NCI-H1092 treated with DMSO at 0.1 percent for 48 hours (cell line): ENCODE data around the gene TTC29.

ENCODE experiments used
- DNase-seq: peaks from one replicate; lab custom pipeline; 2025; lab: John Stamatoyannopoulos, UW

TTC29 gene, protein sequence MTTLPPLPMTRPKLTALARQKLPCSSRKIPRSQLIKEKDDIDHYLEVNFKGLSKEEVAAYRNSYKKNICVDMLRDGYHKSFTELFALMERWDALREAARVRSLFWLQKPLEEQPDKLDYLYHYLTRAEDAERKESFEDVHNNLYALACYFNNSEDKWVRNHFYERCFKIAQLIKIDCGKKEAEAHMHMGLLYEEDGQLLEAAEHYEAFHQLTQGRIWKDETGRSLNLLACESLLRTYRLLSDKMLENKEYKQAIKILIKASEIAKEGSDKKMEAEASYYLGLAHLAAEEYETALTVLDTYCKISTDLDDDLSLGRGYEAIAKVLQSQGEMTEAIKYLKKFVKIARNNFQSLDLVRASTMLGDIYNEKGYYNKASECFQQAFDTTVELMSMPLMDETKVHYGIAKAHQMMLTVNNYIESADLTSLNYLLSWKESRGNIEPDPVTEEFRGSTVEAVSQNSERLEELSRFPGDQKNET

DNA sequence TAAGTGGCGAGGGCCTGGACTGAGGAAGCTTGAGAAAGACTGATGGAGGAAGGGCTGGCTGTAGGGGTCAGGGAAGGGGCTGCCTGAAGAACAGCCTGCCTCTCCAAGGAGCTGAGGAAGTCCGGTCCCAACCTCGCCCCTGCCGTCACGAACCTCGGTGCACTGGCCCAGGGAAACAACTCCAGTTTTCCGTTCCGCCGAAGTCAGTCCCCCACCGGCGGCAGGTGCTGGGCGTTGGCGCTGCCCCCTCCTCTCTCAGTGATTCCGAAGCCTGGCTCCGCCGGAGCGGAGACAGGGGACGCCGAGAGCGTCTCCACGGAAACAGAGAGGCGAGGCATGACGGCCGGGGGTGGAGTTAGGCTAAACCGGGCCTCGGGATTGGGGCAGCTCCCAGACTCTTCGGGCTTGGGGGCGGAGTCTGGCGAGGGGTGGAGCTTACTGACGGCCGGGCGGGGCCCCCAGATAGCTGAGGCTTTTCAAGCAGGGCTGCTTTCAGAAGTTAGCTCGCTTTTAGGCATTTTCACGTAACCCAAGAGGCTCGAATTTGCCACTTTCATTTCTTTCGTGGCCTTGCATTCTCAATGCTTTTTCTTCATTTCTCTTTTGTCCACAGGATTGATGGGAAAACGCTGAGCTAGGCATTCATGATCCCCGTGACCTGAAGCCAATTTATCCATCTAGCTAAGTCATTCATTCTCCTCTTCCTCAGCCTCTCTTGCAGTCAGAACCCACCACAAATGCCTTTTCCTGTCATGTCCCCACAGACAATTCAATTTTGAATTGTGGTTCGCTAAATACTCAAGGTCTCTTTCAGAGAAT is at the start of gene TTC29:
TSS of gene TTC29 (minus strand) at position 309 of the 819 bp plus-strand sequence. CDS start 5,969 bp downstream, outside the sequence.
- peak; percentile 77 for DNase-seq

DNA sequence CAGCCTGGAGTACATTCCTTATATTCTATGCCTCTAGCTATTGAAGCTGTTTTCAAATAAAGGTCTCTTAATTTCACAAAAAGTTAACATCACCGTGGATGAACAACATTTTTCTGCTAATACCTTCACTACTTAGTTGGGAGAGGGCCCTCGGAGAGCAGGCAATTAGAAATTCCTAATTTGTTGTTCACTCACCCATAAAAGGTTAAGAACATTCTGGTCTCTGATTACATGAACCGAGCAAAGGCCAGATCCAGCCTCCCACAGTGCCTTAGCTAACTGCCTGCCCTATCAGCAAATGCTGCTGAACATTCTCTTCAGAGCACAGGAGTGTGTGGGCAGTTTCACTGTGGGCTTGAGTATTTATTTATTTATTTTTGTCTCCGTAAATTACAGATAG is 36.0 kb upstream of the TTC29 start:
- no peak for DNase-seq

DNA sequence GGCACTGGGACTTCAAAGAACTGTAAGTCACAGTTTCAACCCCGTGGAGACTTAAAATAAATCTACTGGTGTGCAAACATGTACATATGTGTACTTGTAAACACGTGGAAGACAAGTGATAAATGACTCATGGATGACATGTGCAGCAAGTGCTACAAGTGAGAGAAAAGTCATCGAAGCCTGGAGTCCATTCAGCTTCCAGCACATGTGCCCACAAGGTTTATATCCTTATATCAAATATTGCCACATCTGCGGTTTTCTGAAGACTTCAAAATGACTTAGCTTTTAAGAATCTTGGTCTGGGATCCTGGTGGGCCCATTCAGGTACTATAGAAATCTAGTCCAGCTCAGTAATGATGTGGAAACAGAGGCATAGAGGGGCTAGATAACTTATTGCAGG is 33.0 kb upstream of the TTC29 start:
- DNase-seq = no peak

DNA sequence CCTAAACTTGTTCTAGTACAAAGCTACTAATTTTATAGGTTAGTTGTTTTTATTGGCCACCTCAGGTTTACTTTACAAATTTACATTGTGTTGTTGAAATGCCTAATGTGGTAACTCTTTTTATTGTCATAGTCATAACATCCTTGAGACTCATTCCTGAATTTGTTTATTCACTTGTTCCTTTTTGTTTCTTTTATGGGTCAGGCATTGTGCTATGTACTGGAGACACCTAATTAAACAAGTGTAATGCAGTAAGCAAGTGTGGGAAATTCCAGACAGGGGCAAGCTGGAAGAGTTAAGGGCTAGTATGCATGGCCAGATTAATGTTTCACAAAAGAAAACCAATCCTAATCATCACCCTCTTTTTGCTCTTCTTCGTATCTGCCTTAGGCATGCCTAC is 30.5 kb upstream of the TTC29 start:
- no peak for DNase-seq

DNA sequence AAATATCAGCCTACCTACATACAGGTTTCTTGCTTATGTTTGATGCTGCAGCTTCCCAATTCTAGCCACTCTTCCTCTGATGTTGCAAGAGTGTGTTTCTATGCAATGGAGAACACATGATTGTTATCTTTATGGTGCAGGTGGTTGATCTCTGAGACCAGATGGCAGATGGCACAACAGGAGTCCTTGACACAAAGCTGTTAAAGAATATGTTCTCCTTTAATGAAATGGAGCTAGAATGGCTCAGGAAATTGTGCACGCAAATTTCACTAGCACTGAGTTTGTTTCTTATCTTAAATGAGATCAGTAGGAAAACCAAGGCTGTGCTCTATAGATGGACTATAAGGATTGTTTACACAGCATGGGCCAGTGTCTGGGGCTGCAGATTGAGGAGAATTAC is 29.9 kb upstream of the TTC29 start:
- DNase-seq = no peak

DNA sequence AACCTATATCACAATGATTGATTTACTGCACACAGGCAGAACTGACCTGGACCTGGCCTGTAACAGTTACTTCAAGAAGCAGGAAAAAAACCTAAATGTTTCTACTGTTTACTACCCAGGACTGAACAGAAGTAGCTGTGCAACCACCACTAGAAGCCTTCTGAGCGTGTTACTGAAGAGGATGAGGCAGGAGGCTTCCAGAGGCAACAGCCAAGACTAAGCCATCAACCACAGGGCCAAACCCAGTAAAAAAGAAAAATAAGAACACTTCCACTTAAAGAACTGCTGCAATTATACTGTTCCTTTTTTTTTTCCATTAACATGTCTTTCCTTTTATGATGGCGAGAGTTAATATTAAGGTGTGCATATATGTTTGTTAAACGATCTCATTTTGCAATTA is 29.4 kb upstream of the TTC29 start:
- DNase-seq = no peak

DNA sequence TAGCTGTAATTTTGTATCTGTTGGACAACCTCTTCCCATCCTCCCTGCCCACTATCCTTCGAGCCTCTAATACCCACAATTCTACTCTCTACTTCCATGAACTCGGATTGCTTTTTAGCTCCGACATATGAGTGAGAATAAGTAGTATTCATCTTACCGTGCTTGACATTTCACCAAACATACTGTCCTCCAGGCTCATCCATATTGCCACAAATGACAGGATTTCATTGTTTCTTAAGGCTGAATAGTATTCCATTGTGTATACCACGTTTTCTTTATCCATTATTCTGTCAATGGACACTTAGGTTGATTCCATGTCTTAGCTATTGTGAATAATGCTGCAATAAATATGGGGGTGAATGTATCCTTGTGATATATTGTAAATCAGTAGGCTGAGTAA is 26.4 kb upstream of the TTC29 start:
- no peak for DNase-seq

DNA sequence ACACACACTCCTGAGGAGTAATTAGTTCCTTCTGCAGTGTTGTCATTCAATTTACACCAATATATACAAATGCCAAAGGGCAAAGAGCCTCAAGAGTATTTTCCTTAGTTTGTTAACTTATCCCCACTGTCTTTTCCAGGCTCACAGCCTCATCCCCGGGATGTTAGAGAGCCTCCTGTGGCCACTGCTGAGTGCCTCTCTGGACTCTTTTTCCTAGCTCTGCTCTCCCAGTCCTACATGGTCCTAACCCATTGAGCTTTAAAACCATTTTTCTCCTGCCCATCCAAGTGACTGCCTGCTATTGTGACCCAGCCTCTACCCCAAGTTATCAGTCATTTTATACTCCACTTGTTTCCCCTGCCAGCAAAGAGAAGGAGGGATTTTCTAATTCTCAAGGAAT is 23.5 kb upstream of the TTC29 start:
- DNase-seq = no peak

DNA sequence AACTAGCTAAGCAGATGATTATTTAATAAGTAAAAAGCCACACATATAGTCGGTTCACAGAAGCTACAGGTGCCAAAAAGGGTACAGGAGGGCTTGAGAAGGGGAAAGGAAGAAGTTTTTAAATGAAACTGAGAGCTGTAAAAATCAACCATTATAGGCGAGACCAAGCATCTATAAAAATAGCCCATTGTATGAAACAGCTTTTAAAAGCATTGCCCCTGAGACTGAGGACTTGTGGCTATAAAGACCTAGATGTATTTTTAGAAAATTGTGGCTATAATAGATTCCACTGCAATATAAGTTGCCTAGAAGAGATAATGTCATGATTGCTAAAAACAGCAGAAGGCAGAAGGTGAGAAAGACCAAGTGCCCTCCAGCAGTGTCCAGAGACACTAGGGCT is 15.0 kb upstream of the TTC29 start:
- no peak for DNase-seq

DNA sequence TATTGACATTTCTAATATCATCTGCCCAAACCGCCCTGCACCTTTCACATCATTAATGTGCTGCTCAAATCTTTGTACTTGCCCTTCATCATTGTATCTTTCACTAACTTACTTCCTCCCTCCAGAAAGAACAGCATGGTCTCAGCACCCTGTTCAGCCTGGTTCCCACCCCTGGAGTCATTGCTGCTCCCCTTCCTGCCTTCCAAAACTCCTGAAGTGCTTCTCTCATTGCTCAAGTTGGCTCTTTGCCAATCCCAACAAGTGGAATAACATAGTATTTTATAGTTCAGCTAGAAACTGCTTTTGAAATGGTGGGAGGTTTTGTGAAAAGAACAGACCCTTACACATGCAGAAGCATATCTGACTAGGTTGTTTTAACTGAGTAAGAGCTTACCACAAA is 14.0 kb upstream of the TTC29 start:
- DNase-seq = no peak

DNA sequence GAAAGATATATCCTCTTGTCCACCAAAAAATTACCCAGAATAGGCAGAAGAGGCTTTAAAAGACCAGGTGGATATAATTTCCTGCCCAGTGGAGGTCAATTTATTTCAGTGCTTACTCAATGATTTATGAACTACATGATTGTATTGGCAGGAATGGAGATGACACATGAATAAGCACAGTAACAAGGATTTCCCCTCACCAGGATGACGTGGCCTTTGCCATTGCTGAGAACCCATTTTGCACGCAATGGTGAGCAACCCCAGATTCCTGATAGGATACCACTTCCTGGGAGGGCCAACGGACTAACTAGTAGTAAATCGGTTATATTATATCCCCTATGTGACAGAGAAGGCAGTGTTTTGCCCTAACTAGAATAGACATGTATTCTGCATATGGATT is 11.6 kb upstream of the TTC29 start:
- no peak for DNase-seq

DNA sequence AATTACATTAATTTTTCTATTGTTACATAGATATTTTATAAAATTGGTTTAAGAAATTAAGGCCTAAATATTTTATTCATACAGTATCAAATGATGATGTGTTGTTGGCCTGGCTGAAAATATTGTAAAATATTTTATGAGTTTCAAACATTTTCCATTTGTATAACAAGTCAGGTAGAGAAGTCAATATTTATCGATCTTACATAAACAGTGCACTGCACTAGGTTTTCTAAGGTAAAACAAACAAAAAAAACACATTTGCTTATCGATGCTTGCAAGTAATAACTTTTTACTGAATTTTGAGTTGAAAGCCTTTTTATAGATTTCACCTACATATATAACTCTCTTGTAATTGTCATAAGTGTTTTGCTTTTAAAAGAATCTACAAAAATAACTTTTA is 7.2 kb upstream of the TTC29 start:
- no peak for DNase-seq

DNA sequence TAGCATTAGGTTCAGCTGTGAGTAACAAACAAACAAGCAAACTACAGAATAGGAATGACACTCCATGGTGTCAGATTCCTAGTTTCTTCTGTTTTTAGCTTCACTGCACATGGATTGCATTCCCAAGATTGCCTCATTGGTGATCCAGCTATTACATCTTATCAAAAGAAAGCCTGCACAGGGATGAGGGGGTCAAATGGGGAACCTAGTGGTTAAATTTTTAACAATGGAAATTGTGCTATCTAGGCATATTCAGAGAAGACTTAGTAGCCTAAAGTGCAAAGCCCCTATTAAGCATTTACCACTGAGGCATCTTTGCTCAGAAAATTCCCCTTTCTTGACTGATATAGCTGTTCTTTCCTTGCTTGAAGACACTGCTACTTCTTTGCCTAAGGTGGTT is 3.9 kb upstream of the TTC29 start:
- no peak for DNase-seq

DNA sequence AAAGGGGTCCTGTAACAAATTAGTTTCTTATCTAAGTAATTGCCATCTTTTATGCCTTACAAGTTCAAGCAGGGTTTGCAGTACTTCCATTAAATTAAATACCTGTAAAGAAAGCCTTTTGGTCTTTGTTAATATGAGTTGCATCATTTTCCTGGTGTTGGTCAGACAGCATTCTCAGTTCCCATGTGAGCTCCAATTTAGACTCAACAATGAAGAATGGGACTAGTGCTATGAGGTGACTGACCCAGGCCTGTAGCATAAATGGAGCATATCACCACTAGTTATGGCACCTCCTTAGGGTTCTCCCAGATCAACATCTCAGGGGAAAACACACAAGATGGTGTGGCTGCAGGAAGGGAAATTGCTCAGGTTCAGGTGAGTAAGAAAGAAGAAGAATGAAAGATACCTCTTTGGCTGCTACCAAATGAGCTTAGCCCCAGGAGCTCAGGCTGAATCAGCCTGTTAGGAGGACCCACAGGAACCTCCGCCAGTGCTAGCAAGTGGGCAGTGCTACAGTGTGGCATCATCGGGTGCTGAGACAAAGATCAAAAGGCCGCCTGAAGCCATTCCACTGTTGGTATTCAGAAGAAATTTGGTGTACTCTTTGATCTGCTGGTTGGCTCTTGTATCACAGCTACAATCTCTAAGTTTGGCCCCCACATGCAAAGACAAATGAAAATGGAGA is 1.8 kb downstream of the TTC29 start:
- DNase-seq = no peak

DNA sequence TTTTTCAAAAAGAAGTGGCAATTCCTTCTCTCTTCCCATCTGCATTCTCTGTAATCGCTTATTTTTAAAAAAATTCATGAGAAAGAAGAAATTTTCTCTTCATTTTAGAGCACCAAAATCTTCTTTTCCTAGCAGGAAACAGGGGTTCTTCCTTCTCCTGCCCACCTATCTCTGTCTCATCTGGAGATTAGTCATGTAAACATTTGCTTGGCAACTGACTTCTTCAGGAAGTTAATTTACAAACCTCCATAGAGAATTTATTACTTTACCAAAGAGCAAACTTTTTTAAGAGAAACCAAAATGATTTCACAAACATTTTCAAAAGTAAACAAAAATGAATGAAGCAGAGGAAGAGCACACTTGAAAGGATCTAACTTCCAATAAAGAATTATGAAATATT is 13.5 kb downstream of the TTC29 start:
- no peak for DNase-seq

DNA sequence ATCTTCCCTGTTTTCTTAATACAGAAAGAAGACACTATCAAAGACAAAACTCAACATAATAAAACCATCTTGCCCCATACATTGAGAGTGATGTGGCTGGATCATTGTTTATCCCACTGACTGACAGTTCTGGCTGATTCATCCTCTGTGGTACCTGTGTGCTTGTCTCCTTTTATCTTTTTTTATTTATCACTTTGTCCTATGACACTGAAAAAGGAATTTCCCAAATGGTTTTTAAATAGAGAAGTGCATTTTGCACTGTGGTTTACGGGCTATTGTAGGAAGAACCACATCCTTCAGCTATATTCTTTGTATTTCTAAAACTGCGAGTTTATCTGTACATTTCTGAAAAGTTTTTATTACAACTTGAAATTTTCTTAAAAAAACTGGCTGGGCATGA is 15.0 kb downstream of the TTC29 start:
- DNase-seq = no peak

DNA sequence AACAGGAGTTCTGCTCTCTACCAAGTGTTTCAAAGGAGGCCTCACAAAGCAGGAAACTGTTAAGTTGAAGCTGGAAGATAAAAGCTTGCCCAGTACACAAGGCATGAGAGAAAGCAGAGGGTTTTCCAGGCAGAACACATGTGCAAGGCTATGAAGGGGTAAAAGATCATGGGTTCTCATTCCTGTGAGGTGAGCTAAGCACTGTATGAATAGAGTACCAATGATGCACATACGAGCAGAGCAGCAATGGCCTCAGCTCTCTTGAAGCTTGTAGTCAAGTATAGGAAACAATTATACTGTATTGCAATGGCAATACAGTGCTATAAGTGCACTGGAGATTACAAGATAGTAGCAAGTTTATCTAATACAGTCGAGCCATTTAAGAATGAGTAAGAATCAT is 18.0 kb downstream of the TTC29 start:
- no peak for DNase-seq

DNA sequence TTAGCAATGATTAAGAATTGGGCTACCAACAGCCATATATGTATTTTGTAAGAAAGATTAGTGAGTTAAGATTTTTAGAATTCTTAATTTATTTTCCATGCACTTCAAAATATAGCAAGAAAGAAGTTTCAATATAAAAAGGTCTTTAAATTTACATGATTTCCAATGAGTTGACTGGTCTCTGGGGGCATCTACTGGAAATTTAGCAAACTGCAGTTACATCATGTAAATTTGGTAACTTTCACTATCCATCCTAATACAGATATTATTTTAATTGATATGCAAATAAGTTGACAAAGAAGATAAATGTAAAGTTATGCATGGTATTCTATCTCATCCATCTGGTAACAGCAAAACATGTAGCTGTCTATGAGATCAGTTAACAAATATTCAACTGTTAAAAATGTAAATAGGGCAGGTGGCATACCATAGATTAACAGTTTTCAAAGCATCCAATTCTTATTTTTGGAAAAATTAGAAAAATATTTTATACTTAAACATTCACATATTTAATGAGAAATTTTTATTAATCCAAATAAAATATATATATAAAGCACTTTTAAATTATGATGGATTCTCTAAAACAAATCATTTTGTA is 29.1 kb downstream of the TTC29 start:
- DNase-seq = peak; percentile 25

DNA sequence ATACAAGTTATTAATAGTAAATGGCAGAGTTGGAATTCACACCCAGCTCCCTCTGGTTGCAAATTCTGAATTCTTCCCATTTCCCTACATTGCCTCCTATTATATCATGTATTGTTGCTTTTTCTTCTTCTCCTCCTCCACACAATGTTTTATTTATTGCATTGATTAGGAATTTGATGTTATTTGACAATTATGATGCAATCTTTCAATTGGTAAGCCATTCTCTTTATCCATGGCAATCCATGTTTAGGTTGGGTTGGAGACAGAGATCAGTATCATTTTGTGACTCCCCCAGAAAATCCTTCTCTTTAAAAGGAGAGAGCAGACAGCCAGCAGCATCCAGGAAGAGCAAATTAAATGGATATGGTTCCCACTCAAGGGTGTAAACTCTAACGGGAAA is 30.5 kb downstream of the TTC29 start:
- DNase-seq = no peak

DNA sequence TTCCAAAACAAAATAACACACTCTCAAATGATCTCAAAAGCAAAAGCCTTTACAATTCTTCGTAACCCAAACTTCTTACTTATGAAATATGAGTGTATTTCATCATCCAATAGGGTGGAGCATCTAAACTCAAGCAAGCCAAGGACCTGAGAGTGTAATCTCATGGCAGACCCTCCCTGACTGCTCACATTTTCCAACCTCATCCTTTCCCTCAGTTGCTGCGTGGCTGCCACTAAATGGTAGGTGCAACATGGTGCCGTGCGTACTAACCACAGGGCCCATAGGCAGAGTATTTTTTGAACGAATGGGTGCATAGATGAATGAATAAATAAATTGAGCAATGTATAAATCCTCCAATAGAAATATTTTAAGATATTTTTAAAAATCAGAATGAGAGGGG is 45.4 kb downstream of the TTC29 start:
- no peak for DNase-seq

DNA sequence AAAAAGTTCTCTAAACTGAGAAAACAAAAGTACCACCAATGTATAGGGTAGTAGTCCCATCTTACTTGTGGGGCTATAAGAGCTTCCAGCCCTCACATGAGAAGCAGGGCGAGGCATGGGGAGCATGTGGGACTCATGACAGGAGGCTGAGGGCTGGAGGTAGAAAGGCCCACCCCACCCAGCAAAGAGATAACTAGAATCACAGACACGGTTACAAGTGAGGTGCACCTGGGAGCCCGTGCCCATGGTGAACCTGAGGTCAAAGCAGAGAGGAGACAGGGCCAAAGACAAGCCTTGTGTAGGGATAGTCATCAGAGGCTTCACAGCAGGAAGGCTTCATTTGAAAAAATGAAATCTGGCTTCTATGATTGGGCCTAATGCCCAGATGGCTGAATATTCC is 55.4 kb downstream of the TTC29 start:
- no peak for DNase-seq

DNA sequence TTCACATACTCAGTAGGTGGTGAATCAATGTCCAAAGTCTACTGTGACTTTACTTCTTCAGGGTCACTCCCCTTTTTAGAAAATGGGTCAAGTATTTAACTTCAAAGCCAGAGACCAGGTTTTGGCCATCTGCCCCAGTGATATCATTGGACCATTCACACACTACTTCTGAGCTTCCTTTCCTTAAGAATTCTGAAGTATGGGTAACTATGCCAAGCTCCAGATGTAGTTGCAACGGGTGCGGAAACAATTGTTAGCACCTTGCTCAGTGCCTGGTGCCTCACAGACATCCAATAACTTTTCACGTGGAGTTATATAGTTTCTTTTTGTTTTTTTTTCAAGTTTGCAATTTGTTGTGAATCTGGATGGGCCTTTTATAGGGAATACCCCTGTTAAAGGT is 62.6 kb downstream of the TTC29 start:
- no peak for DNase-seq
